WTC11 (cell line): ENCODE data around the gene ACTRT2. TPM values are rescaled to one million over a fixed set of nuclear protein-coding genes. Genes with fewer than 3 reads are reported as not detected.

Experiments
- ATAC-seq: fragments of 200-7000 bp; cut with Tn5 transposase; 2 replicates; pipeline ENCODE4 v1.10.0; 2021; ENCODE audit warnings: mild to moderate bottlenecking, moderate library complexity
- CTCF ChIA-PET: fragments of 300-600 bp; sonication (Branson Sonifier 250); formaldehyde crosslinking; loops from one replicate; lab custom pipeline; 2021; ENCODE audit warnings: antibody characterized with exemption; lab: Charles Lee
- POLR2A ChIA-PET: fragments of 350-600 bp; sonication (Branson Sonifier 250); formaldehyde crosslinking; loops from one replicate; lab custom pipeline; 2021; ENCODE audit warnings: antibody characterized with exemption; lab: Charles Lee
- DNase-seq: peaks from one replicate; pipeline ENCODE4 v3.0.0; 2021; ENCODE audit warnings: low spot score
- H3K27ac Mint-ChIP-seq: 2 replicates; pipeline ENCODE4 v1.8.0; 2021; ENCODE audit warnings: mixed read lengths
- H3K27me3 Mint-ChIP-seq: 2 replicates; pipeline ENCODE4 v1.8.0; 2021; ENCODE audit warnings: low read depth, mild to moderate bottlenecking, moderate library complexity, mixed read lengths
- H3K36me3 Mint-ChIP-seq: 2 replicates; pipeline ENCODE4 v1.8.0; 2021; ENCODE audit warnings: mixed read lengths
- H3K4me1 Mint-ChIP-seq: 2 replicates; pipeline ENCODE4 v1.8.0; 2022; ENCODE audit warnings: mixed read lengths
- H3K4me3 Mint-ChIP-seq: 2 replicates; pipeline ENCODE4 v1.8.0; 2021; ENCODE audit warnings: mild to moderate bottlenecking, moderate library complexity, mixed read lengths
- H3K9me3 Mint-ChIP-seq: 2 replicates; pipeline ENCODE4 v1.8.0; 2021; ENCODE audit warnings: mixed read lengths
- ATF1 ChIP-seq: sonication (generic); formaldehyde crosslinking; IDR thresholded peaks from 2 replicates; pipeline ENCODE4 v1.8.1; 2023; ENCODE audit warnings: mild to moderate bottlenecking, moderate library complexity, missing genetic modification reagents
- CREB1 ChIP-seq: sonication (generic); formaldehyde crosslinking; IDR thresholded peaks from 2 replicates; pipeline ENCODE4 v1.8.0; 2023; ENCODE audit warnings: mild to moderate bottlenecking, missing genetic modification reagents
- CREM ChIP-seq: sonication (generic); formaldehyde crosslinking; IDR thresholded peaks from 2 replicates; pipeline ENCODE4 v1.8.1; 2022; ENCODE audit warnings: mild to moderate bottlenecking, missing genetic modification reagents, moderate library complexity
- ELF4 ChIP-seq: sonication (generic); formaldehyde crosslinking; IDR thresholded peaks from 2 replicates; pipeline ENCODE4 v1.8.1; 2022; ENCODE audit warnings: low read depth, mild to moderate bottlenecking, moderate library complexity, missing genetic modification reagents
- FOXP1 ChIP-seq: sonication (generic); formaldehyde crosslinking; IDR thresholded peaks from 2 replicates; pipeline ENCODE4 v1.8.0; 2022; ENCODE audit warnings: missing genetic modification reagents, mild to moderate bottlenecking, moderate library complexity, borderline replicate concordance
- HMGA2 ChIP-seq: fragments of 250-450 bp; sonication (Bioruptor Pico); IDR thresholded peaks from 2 replicates; pipeline ENCODE4 v1.4.0; 2021; ENCODE audit warnings: mild to moderate bottlenecking, moderate library complexity
- MXD4 ChIP-seq: fragments of 250-450 bp; sonication (Bioruptor Pico); IDR thresholded peaks from 2 replicates; pipeline ENCODE4 v1.8.0; 2021; ENCODE audit warnings: mild to moderate bottlenecking, moderate library complexity, borderline replicate concordance
- MYBL2 ChIP-seq: sonication (generic); formaldehyde crosslinking; IDR thresholded peaks from 2 replicates; pipeline ENCODE4 v1.8.1; 2023; ENCODE audit warnings: mild to moderate bottlenecking, moderate library complexity, missing genetic modification reagents
- NR1H2 ChIP-seq: sonication (generic); formaldehyde crosslinking; IDR thresholded peaks from 2 replicates; pipeline ENCODE4 v1.9.0; 2021; ENCODE audit warnings: mild to moderate bottlenecking, moderate library complexity, missing genetic modification reagents
- NR3C1 ChIP-seq: sonication (generic); formaldehyde crosslinking; conservative IDR thresholded peaks from 2 replicates; pipeline ENCODE4 v1.8.1; 2023; ENCODE audit warnings: low read depth, mild to moderate bottlenecking, missing genetic modification reagents
- OVOL2 ChIP-seq: fragments of 250-450 bp; sonication (Bioruptor Pico); IDR thresholded peaks from 2 replicates; pipeline ENCODE4 v1.9.0; 2021; ENCODE audit warnings: mild to moderate bottlenecking, borderline replicate concordance
- RELA ChIP-seq: sonication (generic); formaldehyde crosslinking; IDR thresholded peaks from 2 replicates; pipeline ENCODE4 v1.8.1; 2022; ENCODE audit warnings: missing genetic modification reagents, mild to moderate bottlenecking, borderline replicate concordance
- RORB ChIP-seq: fragments of 250-450 bp; sonication (Bioruptor Pico); IDR thresholded peaks from 2 replicates; pipeline ENCODE4 v1.9.0; 2021; ENCODE audit warnings: mild to moderate bottlenecking
- SMAD4 ChIP-seq: sonication (generic); formaldehyde crosslinking; IDR thresholded peaks from 2 replicates; pipeline ENCODE4 v1.8.0; 2022; ENCODE audit warnings: mild to moderate bottlenecking, missing genetic modification reagents
- ZNF219 ChIP-seq: sonication (generic); formaldehyde crosslinking; IDR thresholded peaks from 2 replicates; pipeline ENCODE4 v1.8.0; 2023; ENCODE audit warnings: missing genetic modification reagents, mild to moderate bottlenecking, borderline replicate concordance
- total RNA-seq: library from RNA; stranded (reverse); gene quantifications from 3 replicates; pipeline ENCODE4 v1.2.3, GENCODE V29; 2021
- TF ChIP-seq, protein P1 (sequence below): fragments of 250-450 bp; sonication (Bioruptor Pico); IDR thresholded peaks from 2 replicates; pipeline ENCODE4 v1.9.0; 2021; ENCODE audit warnings: moderate library complexity, mild to moderate bottlenecking, inconsistent platforms, borderline replicate concordance
- TF ChIP-seq, protein P2 (sequence below): sonication (generic); formaldehyde crosslinking; IDR thresholded peaks from 2 replicates; pipeline ENCODE4 v1.8.0; 2022; ENCODE audit warnings: mild to moderate bottlenecking, missing genetic modification reagents
- TF ChIP-seq, protein P3 (sequence below): sonication (generic); formaldehyde crosslinking; IDR thresholded peaks from 2 replicates; pipeline ENCODE4 v1.8.0; 2022; ENCODE audit warnings: mild to moderate bottlenecking, missing genetic modification reagents
- TF ChIP-seq, protein P4 (sequence below): sonication (generic); formaldehyde crosslinking; IDR thresholded peaks from 2 replicates; pipeline ENCODE4 v1.8.1; 2023; ENCODE audit warnings: mild to moderate bottlenecking, moderate library complexity, missing genetic modification reagents
- TF ChIP-seq, protein P5 (sequence below): sonication (generic); formaldehyde crosslinking; conservative IDR thresholded peaks from 2 replicates; pipeline ENCODE4 v1.8.1; 2022; ENCODE audit warnings: mild to moderate bottlenecking, missing genetic modification reagents
- TF ChIP-seq, protein P6 (sequence below): sonication (generic); formaldehyde crosslinking; IDR thresholded peaks from 2 replicates; pipeline ENCODE4 v1.8.0; 2023; ENCODE audit warnings: missing genetic modification reagents, mild to moderate bottlenecking, borderline replicate concordance

Gene ACTRT2
- total RNA-seq, 1 experiment from 2014 or later, result not detected

DNA sequence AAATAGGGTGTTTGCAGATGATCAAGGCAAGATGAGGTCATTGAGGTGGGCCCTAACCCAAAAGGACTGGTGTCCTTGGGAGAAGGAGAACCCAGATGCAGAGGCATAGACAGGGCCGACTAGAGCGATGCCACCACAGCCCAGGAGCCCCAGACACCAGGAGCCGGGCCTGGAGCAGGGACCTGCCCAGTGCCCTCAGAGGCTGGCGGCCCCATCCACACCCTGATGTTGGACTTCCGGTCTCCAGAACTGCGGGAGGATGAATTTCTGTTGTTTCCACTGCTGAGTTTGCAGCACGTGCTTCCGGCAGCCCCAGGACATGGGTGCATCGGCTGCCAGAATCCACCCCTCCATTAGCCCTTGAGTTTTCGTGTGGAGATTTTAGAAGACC lies 7.2 kb upstream of the ACTRT2 start (continued):
- TF ChIP-seq, protein P1, sequence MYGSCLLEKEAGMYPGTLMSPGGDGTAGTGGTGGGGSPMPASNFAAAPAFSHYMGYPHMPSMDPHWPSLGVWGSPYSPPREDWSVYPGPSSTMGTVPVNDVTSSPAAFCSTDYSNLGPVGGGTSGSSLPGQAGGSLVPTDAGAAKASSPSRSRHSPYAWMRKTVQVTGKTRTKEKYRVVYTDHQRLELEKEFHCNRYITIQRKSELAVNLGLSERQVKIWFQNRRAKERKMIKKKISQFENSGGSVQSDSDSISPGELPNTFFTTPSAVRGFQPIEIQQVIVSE (CRISPR knock-in tag), result no peak
- TF ChIP-seq RORB, result no peak
- TF ChIP-seq ATF1 (CRISPR knock-in tag), result no peak
- TF ChIP-seq, all 79 proteins: peak for 0

DNA sequence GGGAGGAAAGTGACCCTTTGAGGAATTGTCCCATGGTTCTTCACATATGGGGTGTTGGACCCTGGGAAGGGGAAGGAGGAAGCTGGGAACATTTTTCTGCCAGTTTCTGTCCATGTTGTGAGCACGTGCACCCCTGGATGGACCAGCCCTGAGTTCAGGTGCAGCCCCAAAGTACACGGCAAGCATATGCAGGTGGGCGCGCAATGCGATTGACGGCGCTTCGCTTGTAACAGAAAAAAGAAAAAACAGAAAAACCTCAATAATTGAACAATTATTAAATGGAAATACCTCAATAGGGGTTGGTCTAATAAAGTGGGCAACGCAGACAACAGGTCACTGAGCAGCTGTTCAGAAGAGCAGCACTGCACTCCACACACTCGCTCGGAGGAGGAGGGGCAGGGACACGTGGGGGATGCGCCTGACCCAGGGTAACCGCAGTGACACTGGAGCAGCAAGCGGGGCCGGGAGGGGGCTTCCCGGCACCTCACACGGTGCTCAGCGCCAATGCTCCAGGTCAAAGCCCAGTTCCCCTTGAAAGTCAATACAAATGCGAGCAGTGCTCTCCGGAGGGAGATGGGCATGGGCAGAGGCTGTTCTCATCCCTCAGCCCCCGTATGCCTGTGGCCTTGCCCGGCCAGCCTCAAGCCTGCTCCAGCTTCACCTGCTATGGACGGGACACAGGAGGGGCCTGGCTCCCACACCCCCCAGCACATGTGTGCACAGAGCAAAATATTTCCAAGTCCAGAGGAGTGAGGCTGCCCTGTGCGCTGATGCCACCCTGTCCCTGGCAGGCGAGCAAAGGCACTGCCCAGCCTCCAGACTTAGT lies 6.6 kb upstream of the ACTRT2 start:
- H3K27me3 Mint-ChIP-seq, result peaks cover 15% of the 10 kb centered on the region
- H3K36me3 Mint-ChIP-seq, result peaks cover 6% of the 10 kb centered on the region; the same call in 1 of the 2 replicates
- peaks cover 12% of the 10 kb centered on the region for H3K4me1 Mint-ChIP-seq
- DNase-seq (no peak), ATAC-seq (no peak)
- POLR2A ChIA-PET, result no interaction called here
- CTCF ChIA-PET, result no interaction called here
- H3K27ac Mint-ChIP-seq, result no peak overlapping the region
- H3K4me3 Mint-ChIP-seq, result no peak overlapping the region
- peaks cover 18% of the 10 kb centered on the region for H3K9me3 Mint-ChIP-seq
- TF ChIP-seq, protein P2, sequence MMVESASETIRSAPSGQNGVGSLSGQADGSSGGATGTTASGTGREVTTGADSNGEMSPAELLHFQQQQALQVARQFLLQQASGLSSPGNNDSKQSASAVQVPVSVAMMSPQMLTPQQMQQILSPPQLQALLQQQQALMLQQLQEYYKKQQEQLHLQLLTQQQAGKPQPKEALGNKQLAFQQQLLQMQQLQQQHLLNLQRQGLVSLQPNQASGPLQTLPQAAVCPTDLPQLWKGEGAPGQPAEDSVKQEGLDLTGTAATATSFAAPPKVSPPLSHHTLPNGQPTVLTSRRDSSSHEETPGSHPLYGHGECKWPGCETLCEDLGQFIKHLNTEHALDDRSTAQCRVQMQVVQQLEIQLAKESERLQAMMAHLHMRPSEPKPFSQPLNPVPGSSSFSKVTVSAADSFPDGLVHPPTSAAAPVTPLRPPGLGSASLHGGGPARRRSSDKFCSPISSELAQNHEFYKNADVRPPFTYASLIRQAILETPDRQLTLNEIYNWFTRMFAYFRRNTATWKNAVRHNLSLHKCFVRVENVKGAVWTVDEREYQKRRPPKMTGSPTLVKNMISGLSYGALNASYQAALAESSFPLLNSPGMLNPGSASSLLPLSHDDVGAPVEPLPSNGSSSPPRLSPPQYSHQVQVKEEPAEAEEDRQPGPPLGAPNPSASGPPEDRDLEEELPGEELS (CRISPR knock-in tag), result no peak

DNA sequence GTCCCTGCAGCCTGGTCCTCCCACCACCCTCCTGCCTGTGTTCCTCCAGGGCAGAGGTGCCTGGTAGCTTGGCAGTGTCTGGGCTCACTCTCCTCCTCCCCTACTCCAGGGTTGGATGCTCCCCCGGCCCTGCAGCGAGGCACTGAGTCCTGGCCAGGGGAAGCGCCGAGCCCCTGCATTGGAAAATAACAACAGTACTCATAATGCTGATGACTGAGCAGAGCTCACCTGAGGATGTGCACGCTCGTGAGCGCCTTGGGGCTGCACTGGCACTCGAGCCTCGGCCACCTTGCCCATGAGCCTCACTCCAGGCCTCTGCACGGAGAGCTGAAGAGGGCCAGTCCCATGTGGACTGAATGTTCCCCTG lies 6.0 kb upstream of the ACTRT2 start:
- no peak overlapping the region for H3K27ac Mint-ChIP-seq
- ATAC-seq, result no peak
- H3K36me3 Mint-ChIP-seq, result peaks cover 9% of the 10 kb centered on the region; the same call in 1 of the 2 replicates
- CTCF ChIA-PET, result interaction anchor here (0.5 kb wide), 1 partner anchor 264 kb away, joined by 4 read pairs; no protein-coding TSS in a partner anchor
- no peak for TF ChIP-seq NR1H2
- TF ChIP-seq, protein P2 (CRISPR knock-in tag), result no peak
- TF ChIP-seq, protein P3, sequence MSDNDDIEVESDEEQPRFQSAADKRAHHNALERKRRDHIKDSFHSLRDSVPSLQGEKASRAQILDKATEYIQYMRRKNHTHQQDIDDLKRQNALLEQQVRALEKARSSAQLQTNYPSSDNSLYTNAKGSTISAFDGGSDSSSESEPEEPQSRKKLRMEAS (CRISPR knock-in tag), result no peak
- TF ChIP-seq ELF4, result no peak
- no peak for TF ChIP-seq ZNF219 (CRISPR knock-in tag)
- no peak for TF ChIP-seq RELA (CRISPR knock-in tag)
- no peak for TF ChIP-seq CREM (CRISPR knock-in tag)
- TF ChIP-seq CREB1, result no peak
- TF ChIP-seq, protein P4, sequence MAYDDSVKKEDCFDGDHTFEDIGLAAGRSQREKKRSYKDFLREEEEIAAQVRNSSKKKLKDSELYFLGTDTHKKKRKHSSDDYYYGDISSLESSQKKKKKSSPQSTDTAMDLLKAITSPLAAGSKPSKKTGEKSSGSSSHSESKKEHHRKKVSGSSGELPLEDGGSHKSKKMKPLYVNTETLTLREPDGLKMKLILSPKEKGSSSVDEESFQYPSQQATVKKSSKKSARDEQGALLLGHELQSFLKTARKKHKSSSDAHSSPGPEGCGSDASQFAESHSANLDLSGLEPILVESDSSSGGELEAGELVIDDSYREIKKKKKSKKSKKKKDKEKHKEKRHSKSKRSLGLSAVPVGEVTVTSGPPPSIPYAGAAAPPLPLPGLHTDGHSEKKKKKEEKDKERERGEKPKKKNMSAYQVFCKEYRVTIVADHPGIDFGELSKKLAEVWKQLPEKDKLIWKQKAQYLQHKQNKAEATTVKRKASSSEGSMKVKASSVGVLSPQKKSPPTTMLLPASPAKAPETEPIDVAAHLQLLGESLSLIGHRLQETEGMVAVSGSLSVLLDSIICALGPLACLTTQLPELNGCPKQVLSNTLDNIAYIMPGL (CRISPR knock-in tag), result no peak
- TF ChIP-seq NR3C1 (CRISPR knock-in tag), result no peak
- no peak for TF ChIP-seq HMGA2 (CRISPR knock-in tag)
- TF ChIP-seq MXD4 (CRISPR knock-in tag), result no peak
- TF ChIP-seq MYBL2 (CRISPR knock-in tag), result no peak
- TF ChIP-seq OVOL2 (CRISPR knock-in tag), result no peak
- TF ChIP-seq, protein P5, sequence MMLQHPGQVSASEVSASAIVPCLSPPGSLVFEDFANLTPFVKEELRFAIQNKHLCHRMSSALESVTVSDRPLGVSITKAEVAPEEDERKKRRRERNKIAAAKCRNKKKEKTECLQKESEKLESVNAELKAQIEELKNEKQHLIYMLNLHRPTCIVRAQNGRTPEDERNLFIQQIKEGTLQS (CRISPR knock-in tag), result no peak
- TF ChIP-seq FOXP1 (CRISPR knock-in tag), result no peak
- no peak for TF ChIP-seq SMAD4 (CRISPR knock-in tag)
- TF ChIP-seq, protein P6, sequence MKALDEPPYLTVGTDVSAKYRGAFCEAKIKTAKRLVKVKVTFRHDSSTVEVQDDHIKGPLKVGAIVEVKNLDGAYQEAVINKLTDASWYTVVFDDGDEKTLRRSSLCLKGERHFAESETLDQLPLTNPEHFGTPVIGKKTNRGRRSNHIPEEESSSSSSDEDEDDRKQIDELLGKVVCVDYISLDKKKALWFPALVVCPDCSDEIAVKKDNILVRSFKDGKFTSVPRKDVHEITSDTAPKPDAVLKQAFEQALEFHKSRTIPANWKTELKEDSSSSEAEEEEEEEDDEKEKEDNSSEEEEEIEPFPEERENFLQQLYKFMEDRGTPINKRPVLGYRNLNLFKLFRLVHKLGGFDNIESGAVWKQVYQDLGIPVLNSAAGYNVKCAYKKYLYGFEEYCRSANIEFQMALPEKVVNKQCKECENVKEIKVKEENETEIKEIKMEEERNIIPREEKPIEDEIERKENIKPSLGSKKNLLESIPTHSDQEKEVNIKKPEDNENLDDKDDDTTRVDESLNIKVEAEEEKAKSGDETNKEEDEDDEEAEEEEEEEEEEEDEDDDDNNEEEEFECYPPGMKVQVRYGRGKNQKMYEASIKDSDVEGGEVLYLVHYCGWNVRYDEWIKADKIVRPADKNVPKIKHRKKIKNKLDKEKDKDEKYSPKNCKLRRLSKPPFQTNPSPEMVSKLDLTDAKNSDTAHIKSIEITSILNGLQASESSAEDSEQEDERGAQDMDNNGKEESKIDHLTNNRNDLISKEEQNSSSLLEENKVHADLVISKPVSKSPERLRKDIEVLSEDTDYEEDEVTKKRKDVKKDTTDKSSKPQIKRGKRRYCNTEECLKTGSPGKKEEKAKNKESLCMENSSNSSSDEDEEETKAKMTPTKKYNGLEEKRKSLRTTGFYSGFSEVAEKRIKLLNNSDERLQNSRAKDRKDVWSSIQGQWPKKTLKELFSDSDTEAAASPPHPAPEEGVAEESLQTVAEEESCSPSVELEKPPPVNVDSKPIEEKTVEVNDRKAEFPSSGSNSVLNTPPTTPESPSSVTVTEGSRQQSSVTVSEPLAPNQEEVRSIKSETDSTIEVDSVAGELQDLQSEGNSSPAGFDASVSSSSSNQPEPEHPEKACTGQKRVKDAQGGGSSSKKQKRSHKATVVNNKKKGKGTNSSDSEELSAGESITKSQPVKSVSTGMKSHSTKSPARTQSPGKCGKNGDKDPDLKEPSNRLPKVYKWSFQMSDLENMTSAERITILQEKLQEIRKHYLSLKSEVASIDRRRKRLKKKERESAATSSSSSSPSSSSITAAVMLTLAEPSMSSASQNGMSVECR (CRISPR knock-in tag), result no peak
- POLR2A ChIA-PET, result no interaction called here
- H3K4me1 Mint-ChIP-seq, result peaks cover 12% of the 10 kb centered on the region
- peaks cover 15% of the 10 kb centered on the region for H3K27me3 Mint-ChIP-seq
- H3K4me3 Mint-ChIP-seq, result no peak overlapping the region
- peaks cover 15% of the 10 kb centered on the region for H3K9me3 Mint-ChIP-seq
- DNase-seq, result no peak
